ENCODE results near the gene ZNF562. TPM values are rescaled to one million over a fixed set of nuclear protein-coding genes. Genes with fewer than 3 reads are reported as not detected.

ZNF562 gene
- total RNA-seq, 6 experiments from 2014 or later = 15.3 to 21.9 (median 18.7) TPM

GRCh38 chr19:9640956-9641355 lies 33.9 kb downstream of the ZNF562 start:
- Mint-ChIP-seq H3K9me3 (peaks cover 3% of the 10 kb centered on the region; the same call in 1 of the 2 replicates), H3K36me3 (ENCODE audit: low read depth) (peaks cover 27% of the 10 kb centered on the region), H3K27ac (no peak overlapping the region), H3K4me1 (ENCODE audit: low read depth) (no peaks in the 10 kb centered on the region), H3K4me3 (no peak overlapping the region), H3K27me3 (ENCODE audit: insufficient read depth) (no peaks in the 10 kb centered on the region)
- TF ChIP-seq, protein P1, sequence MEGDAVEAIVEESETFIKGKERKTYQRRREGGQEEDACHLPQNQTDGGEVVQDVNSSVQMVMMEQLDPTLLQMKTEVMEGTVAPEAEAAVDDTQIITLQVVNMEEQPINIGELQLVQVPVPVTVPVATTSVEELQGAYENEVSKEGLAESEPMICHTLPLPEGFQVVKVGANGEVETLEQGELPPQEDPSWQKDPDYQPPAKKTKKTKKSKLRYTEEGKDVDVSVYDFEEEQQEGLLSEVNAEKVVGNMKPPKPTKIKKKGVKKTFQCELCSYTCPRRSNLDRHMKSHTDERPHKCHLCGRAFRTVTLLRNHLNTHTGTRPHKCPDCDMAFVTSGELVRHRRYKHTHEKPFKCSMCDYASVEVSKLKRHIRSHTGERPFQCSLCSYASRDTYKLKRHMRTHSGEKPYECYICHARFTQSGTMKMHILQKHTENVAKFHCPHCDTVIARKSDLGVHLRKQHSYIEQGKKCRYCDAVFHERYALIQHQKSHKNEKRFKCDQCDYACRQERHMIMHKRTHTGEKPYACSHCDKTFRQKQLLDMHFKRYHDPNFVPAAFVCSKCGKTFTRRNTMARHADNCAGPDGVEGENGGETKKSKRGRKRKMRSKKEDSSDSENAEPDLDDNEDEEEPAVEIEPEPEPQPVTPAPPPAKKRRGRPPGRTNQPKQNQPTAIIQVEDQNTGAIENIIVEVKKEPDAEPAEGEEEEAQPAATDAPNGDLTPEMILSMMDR (IDR thresholded peaks at IDR 0.05) = no peak
- DNase-seq = no peak

- no peak overlapping the region for H3K27ac Mint-ChIP-seq
- TF ChIP-seq, protein P1 (IDR thresholded peaks at IDR 0.05) = no peak
- no peaks in the 10 kb centered on the region for H3K4me1 Mint-ChIP-seq (ENCODE audit: low read depth)
- DNase-seq = no peak
- H3K9me3 Mint-ChIP-seq = no peaks in the 10 kb centered on the region
- H3K4me3 Mint-ChIP-seq = no peak overlapping the region
- H3K36me3 Mint-ChIP-seq (ENCODE audit: low read depth) = peaks cover 23% of the 10 kb centered on the region
- H3K27me3 Mint-ChIP-seq (ENCODE audit: insufficient read depth) = no peaks in the 10 kb centered on the region
Measured at GRCh38 chr19:9636018-9636417, 38.9 kb downstream of the ZNF562 start.

DNA sequence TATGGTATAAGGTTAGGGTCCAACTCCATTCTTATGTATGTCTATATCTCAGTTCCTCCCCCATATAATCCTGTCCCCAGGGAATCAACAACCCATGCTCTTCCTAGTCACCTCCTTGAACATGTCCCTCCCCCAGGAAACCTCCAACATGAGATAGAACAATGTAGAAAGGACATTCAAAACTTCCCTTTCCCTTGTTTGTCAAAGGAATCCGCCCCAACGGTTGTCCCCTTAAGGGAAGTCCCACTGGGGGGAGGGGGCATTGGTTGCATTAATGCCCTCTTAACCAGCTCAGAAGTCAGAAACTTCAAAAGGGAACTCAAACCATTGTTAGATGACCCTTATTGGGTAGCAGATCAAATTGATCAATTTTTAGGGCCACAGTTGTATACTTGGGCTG lies 47.0 kb downstream of the ZNF562 start:
- peaks cover 1% of the 10 kb centered on the region; the same call in 1 of the 2 replicates for H3K27me3 Mint-ChIP-seq (ENCODE audit: insufficient read depth)
- H3K4me1 Mint-ChIP-seq (ENCODE audit: low read depth) = peaks cover 16% of the 10 kb centered on the region; the same call in 1 of the 2 replicates
- DNase-seq = no peak
- H3K4me3 Mint-ChIP-seq = no peak overlapping the region
- no peak overlapping the region for H3K27ac Mint-ChIP-seq
- H3K36me3 Mint-ChIP-seq (ENCODE audit: low read depth) = peaks cover 26% of the 10 kb centered on the region
- no peaks in the 10 kb centered on the region for H3K9me3 Mint-ChIP-seq
- TF ChIP-seq, protein P1 (IDR thresholded peaks at IDR 0.05) = no peak

DNA sequence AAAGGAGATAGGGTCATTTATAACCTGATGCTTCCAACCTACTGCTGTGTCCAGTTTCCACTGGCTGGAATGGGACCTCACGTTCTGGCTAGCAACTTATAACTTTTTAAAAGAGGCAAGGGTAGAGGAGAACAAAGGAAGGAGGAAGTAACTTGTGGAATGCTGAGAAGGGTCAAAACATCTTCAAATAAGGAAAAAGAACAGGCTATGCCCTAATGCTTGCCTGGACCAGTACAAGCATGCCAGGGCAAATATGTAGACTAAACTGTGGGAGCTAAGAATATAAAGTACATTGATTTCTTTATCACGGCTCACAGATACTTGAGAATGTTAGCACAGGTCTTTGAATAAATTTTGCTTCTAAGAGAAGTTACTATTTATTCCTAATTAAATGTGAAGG lies 52.4 kb downstream of the ZNF562 start:
- H3K36me3 Mint-ChIP-seq (ENCODE audit: low read depth) = peaks cover 28% of the 10 kb centered on the region
- DNase-seq = no peak
- H3K9me3 Mint-ChIP-seq = peaks cover 8% of the 10 kb centered on the region; the same call in 1 of the 2 replicates
- peak overlapping the region; percentile 53 for H3K4me3 Mint-ChIP-seq
- peak overlapping the region; percentile 61 for H3K27ac Mint-ChIP-seq
- peaks cover 30% of the 10 kb centered on the region for H3K4me1 Mint-ChIP-seq (ENCODE audit: low read depth)
- H3K27me3 Mint-ChIP-seq (ENCODE audit: insufficient read depth) = peaks cover 5% of the 10 kb centered on the region
- TF ChIP-seq, protein P1 (IDR thresholded peaks at IDR 0.05) = no peak

GRCh38 chr19:9621156-9622037 lies 53.5 kb downstream of the ZNF562 start, which contains the start of gene ZNF561:
Gene ZNF561 (minus strand): TSS chr19:9621232. CDS start chr19:9619456, 1,776 bp downstream.
- H3K27ac Mint-ChIP-seq = peak within 1 kb of the TSS; percentile 100
- TF ChIP-seq, protein P1 (IDR thresholded peaks at IDR 0.05) = no peak
- peaks cover 31% of the 10 kb centered on the region for H3K36me3 Mint-ChIP-seq (ENCODE audit: low read depth)
- peaks cover 5% of the 10 kb centered on the region for H3K27me3 Mint-ChIP-seq (ENCODE audit: insufficient read depth)
- peak within 1 kb of the TSS; percentile 100 for H3K4me3 Mint-ChIP-seq
- peak; percentile 82 for DNase-seq
- H3K9me3 Mint-ChIP-seq = peaks cover 8% of the 10 kb centered on the region; the same call in 1 of the 2 replicates
- H3K4me1 Mint-ChIP-seq (ENCODE audit: low read depth) = peaks cover 30% of the 10 kb centered on the region
